OCI-LY3 (cell line): ENCODE data around the gene FBXL19.

Experiments used
- EZH2phosphoT487 ChIP-seq: fragments of 200-600 bp; shearing (Covaris generic); IDR thresholded peaks from 2 replicates; pipeline ENCODE4 v1.6.1; 2018; ENCODE audit warnings: antibody characterized with exemption, mixed run types, low read depth
- TF ChIP-seq, protein P1 (sequence below): fragments of 200-600, 300-600 bp; sonication (generic); IDR thresholded peaks from 2 replicates; pipeline ENCODE4 v1.5.1; 2014; ENCODE audit warnings: antibody characterized with exemption, low read length, low read depth

DNA sequence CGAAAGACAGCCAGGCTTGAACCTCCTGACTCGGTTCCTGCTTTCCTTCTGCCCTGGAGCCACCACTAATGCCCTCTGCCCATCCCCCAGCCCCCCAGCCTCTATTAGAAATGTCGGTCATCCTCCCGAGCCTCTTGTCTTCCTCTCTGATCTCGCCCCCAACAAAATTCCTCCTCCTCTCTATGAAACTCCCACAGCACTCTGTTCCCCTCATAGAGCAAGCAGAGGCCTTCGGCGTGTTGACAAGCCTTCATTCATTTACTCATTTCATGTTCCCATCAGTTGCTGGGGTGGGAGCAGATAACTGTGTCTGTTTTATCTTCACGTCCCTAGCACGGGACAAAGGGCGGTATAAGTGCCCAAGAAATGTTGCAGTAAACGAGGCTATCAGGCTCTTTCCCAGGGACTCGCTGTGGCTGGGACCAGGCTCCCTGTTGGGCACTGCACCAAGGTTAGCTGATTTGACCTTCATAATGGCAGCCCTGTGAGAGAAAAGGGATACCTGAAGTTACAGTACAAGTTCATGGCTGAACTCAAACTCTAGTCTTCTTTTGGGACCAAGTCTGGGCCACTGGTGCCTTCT, 7.8 kb downstream of the FBXL19 start:
- TF ChIP-seq, protein P1, sequence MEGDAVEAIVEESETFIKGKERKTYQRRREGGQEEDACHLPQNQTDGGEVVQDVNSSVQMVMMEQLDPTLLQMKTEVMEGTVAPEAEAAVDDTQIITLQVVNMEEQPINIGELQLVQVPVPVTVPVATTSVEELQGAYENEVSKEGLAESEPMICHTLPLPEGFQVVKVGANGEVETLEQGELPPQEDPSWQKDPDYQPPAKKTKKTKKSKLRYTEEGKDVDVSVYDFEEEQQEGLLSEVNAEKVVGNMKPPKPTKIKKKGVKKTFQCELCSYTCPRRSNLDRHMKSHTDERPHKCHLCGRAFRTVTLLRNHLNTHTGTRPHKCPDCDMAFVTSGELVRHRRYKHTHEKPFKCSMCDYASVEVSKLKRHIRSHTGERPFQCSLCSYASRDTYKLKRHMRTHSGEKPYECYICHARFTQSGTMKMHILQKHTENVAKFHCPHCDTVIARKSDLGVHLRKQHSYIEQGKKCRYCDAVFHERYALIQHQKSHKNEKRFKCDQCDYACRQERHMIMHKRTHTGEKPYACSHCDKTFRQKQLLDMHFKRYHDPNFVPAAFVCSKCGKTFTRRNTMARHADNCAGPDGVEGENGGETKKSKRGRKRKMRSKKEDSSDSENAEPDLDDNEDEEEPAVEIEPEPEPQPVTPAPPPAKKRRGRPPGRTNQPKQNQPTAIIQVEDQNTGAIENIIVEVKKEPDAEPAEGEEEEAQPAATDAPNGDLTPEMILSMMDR = no peak
- TF ChIP-seq EZH2phosphoT487 = no peak
